ENCODE measurements around the gene THUMPD3.

The THUMPD3 gene

DNA sequence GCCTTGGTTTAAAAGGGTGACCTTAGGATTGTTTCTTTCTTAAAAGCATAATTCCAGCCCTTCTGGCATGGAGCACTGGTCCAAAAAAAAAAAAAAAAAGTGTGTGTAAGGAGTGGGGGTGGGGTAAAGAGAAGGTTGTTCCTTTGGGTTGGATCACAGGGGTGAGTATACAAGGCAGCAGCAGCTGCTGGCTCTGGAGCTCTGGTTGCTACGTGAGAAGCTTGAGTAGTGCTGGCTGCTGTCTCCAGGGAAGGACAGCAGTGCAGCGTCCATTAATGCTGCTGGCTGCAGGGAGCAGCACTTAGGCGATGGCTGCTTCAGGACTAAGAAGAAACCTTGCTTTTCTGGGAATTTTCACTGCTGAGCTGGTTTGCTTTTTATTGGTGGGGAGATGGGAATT is 36.9 kb downstream of the THUMPD3 start:
- H3K4me1 Mint-ChIP-seq: peaks cover 75% of the 10 kb centered on the region

DNA sequence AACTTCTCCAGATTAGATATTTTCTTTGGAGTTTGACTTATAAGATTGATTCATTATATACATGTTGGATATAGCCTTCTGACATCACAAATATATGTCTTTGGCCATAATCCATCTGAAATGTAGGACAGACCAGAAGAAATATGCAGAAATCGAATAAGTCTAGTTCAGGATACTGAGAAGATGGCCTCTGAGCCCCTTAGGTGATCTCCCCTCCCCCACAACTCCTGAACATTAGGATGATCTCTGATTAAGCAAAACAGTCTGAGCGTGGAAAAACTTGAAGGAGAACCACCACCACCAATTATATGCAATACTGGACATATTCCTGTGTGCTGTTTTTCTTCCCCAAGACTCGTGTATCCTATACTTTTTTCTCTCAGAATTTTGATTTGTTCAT is 37.8 kb downstream of the THUMPD3 start:
- H3K4me1 Mint-ChIP-seq: peaks cover 71% of the 10 kb centered on the region
- H3K27ac Mint-ChIP-seq: peak overlapping the region; percentile 85
- peak overlapping the region; percentile 99 for H3K4me3 Mint-ChIP-seq
- TF ChIP-seq, protein P1, sequence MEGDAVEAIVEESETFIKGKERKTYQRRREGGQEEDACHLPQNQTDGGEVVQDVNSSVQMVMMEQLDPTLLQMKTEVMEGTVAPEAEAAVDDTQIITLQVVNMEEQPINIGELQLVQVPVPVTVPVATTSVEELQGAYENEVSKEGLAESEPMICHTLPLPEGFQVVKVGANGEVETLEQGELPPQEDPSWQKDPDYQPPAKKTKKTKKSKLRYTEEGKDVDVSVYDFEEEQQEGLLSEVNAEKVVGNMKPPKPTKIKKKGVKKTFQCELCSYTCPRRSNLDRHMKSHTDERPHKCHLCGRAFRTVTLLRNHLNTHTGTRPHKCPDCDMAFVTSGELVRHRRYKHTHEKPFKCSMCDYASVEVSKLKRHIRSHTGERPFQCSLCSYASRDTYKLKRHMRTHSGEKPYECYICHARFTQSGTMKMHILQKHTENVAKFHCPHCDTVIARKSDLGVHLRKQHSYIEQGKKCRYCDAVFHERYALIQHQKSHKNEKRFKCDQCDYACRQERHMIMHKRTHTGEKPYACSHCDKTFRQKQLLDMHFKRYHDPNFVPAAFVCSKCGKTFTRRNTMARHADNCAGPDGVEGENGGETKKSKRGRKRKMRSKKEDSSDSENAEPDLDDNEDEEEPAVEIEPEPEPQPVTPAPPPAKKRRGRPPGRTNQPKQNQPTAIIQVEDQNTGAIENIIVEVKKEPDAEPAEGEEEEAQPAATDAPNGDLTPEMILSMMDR (IDR thresholded peaks at IDR 0.05): no peak
- DNase-seq: peak; percentile 16
- H3K27me3 Mint-ChIP-seq (ENCODE audit: low read depth, poor library complexity): no peaks in the 10 kb centered on the region
- peaks cover 10% of the 10 kb centered on the region for H3K36me3 Mint-ChIP-seq (ENCODE audit: low read depth)
- H3K9me3 Mint-ChIP-seq: peaks cover 3% of the 10 kb centered on the region

More for the DNA sequence above, 36.9 kb downstream of the THUMPD3 start:
- TF ChIP-seq, protein P1 (IDR thresholded peaks at IDR 0.05): no peak
- Mint-ChIP-seq H3K27ac (peak overlapping the region; percentile 100), H3K4me3 (peak overlapping the region; percentile 99), H3K9me3 (no peaks in the 10 kb centered on the region), H3K36me3 (ENCODE audit: low read depth) (peaks cover 9% of the 10 kb centered on the region), H3K27me3 (ENCODE audit: low read depth, poor library complexity) (no peaks in the 10 kb centered on the region)
- peak; percentile 60 for DNase-seq

DNA sequence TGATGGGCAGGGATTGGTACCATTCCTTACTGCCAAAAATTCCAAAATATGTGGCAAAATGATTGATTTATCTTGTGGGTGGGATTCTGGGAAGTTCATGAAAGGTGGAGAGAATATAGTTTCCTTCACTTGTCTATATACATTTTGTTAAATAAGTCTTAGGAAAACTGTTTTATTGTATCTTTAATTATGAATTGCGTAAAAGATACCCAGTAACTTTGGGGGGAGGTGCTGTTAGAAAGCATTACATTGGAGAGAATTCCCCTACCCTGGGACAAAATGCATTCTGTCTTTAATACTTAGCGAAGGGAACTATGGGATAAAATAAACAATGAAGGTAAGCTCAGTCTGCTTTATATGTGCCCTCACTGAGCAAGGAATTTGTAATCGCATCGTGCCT is 39.1 kb downstream of the THUMPD3 start:
- H3K36me3 Mint-ChIP-seq (ENCODE audit: low read depth): peaks cover 24% of the 10 kb centered on the region
- DNase-seq: no peak
- H3K4me1 Mint-ChIP-seq: peaks cover 68% of the 10 kb centered on the region
- TF ChIP-seq, protein P1 (IDR thresholded peaks at IDR 0.05): no peak
- peak overlapping the region; percentile 95 for H3K27ac Mint-ChIP-seq
- H3K4me3 Mint-ChIP-seq: peak overlapping the region; percentile 99
- no peaks in the 10 kb centered on the region for H3K27me3 Mint-ChIP-seq (ENCODE audit: low read depth, poor library complexity)
- H3K9me3 Mint-ChIP-seq: peaks cover 17% of the 10 kb centered on the region

DNA sequence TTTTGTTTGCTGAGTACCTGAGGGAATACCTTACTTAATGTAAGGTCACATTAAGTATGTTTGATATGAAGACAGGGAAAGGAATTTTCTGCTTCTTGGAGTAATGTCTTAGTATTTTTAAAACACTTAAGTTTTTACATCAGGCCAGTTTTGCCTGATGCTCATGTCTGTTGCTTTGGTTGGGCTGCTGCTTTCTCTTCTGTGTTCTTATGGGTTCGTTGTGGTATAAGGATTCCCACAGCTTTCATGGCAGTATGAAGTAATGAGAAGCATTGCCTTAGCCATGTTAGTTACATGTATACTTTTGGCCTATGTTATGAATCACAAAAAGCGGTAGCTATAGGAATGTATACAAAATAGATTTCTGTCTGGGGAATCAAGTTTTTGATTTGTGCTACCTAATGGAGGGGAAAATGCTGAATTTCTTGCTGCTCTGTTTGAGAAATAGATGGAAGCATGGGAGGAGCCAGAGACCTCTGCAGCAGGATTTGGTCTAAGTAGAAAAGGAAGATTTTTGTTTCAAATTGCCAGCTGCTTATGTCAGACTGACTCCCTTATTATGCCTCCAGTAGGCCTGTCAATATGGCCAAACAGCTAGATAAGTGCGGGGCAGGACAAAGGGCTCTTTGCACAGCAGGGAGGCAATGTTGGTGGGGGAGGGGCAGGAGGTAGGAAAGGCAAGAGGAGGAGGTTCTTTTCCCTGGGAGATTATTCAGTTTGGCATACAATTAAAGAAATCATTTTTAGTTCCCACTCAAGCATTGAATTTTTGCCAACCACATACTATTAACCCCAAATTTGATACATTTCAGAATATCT is 39.8 kb downstream of the THUMPD3 start:
- H3K9me3 Mint-ChIP-seq: peaks cover 23% of the 10 kb centered on the region
- H3K4me3 Mint-ChIP-seq: peak overlapping the region; percentile 99
- DNase-seq: peak; percentile 64
- peaks cover 68% of the 10 kb centered on the region for H3K4me1 Mint-ChIP-seq
- no peaks in the 10 kb centered on the region for H3K27me3 Mint-ChIP-seq (ENCODE audit: low read depth, poor library complexity)
- TF ChIP-seq, protein P1 (IDR thresholded peaks at IDR 0.05): no peak
- peak overlapping the region; percentile 95 for H3K27ac Mint-ChIP-seq
- H3K36me3 Mint-ChIP-seq (ENCODE audit: low read depth): peaks cover 30% of the 10 kb centered on the region

DNA sequence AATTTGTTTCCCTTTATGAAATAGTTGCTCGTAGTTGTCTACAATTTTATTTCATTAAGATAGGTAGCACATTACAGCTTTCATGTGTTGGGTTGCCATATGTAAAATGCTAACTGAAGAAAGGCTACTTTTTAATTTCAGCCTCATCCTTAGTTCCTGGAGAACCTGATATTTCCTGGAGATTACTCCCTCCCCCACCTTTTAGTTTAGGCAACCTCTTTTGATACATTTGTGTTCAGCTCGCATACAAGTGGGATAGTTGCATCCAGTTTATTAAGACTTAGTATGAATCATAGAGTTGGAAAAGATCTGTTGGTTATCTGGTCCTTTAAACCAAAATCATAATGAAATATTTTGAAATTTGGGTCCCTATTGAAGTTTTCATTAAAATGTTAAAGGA is 40.6 kb downstream of the THUMPD3 start:
- Mint-ChIP-seq H3K9me3 (peaks cover 31% of the 10 kb centered on the region), H3K4me1 (peaks cover 68% of the 10 kb centered on the region), H3K36me3 (ENCODE audit: low read depth) (peaks cover 38% of the 10 kb centered on the region), H3K27me3 (ENCODE audit: low read depth, poor library complexity) (no peaks in the 10 kb centered on the region), H3K4me3 (peak overlapping the region; percentile 99), H3K27ac (no peak overlapping the region)
- TF ChIP-seq, protein P1 (IDR thresholded peaks at IDR 0.05): no peak
- no peak for DNase-seq

DNA sequence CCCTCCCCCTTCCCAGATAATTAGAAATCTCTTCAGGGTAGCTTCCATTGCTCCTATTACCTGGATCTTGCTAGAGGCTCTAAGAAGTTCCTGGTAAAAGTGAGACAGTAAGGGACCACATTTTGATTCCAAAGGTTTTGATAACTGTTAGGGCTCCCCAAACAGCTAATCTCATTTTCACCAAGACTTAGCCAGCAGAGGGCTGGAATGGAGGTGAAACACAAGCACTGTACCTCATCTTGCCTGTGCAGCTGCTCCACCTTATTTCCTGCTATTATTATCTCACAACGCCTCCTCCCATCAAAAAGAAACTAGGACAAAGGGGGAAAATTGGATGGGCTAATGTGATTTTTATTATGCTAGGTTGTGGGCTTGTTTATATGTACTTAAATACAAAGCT is 41.8 kb downstream of the THUMPD3 start:
- TF ChIP-seq, protein P1 (IDR thresholded peaks at IDR 0.05): no peak
- Mint-ChIP-seq H3K27ac (no peak overlapping the region), H3K4me1 (peaks cover 58% of the 10 kb centered on the region), H3K9me3 (peaks cover 43% of the 10 kb centered on the region), H3K36me3 (ENCODE audit: low read depth) (peaks cover 51% of the 10 kb centered on the region), H3K27me3 (ENCODE audit: low read depth, poor library complexity) (no peaks in the 10 kb centered on the region), H3K4me3 (peak overlapping the region; percentile 44)
- no peak for DNase-seq
